Activated CD4-positive, alpha-beta memory T cell treated with anti-CD3 and anti-CD28 coated beads for 36 hours (primary cell): Measurements from ENCODE around the gene MAGOHB. TPM values are rescaled to one million over a fixed set of nuclear protein-coding genes. Genes with fewer than 3 reads are reported as not detected.
A peak's percentile ranks its signal among the peaks of the same experiment; 100 is the strongest.

Source experiments
- CTCF ChIA-PET: fragments of 350-600 bp; sonication (Branson Sonifier 250); formaldehyde crosslinking; loops from one replicate; lab custom pipeline; 2021; ENCODE audit warnings: antibody characterized with exemption, inconsistent platforms; lab: Charles Lee
- POLR2A ChIA-PET: fragments of 350-600 bp; sonication (Branson Sonifier 250); formaldehyde crosslinking; loops from one replicate; lab custom pipeline; 2021; ENCODE audit warnings: antibody characterized with exemption; lab: Charles Lee
- DNase-seq: peaks from one replicate; pipeline ENCODE4 v3.0.0-alpha.2; 2020
- H3K27ac Mint-ChIP-seq: one replicate; pipeline ENCODE4 v1.8.0; 2021; ENCODE audit warnings: mixed read lengths
- H3K27me3 Mint-ChIP-seq: one replicate; pipeline ENCODE4 v1.8.0; 2021; ENCODE audit warnings: mixed read lengths
- H3K36me3 Mint-ChIP-seq: one replicate; pipeline ENCODE4 v1.8.0; 2021; ENCODE audit warnings: mixed read lengths
- H3K4me1 Mint-ChIP-seq: one replicate; pipeline ENCODE4 v1.8.0; 2021; ENCODE audit warnings: low read depth, mixed read lengths
- H3K4me3 Mint-ChIP-seq: one replicate; pipeline ENCODE4 v1.8.0; 2021; ENCODE audit warnings: mild to moderate bottlenecking, mixed read lengths
- H3K9me3 Mint-ChIP-seq: one replicate; pipeline ENCODE4 v1.8.0; 2021; ENCODE audit warnings: mixed read lengths
- intact Hi-C: fragments of 100-400 bp; cut with micrococcal nuclease; formaldehyde crosslinking; loops from one replicate; pipeline ENCODE4 v1.15.1; 2023
- total RNA-seq, 2 experiments: library from RNA; stranded (reverse); gene quantifications; one replicate each; pipeline ENCODE4 v1.2.3, GENCODE V29; 2021

The MAGOHB gene
- total RNA-seq, 2 experiments from 2014 or later: 66.2 to 69.1 TPM

- H3K27me3 Mint-ChIP-seq: peaks cover 4% of the 10 kb centered on the region
- POLR2A ChIA-PET: no interaction called here
- no peaks in the 10 kb centered on the region for H3K9me3 Mint-ChIP-seq
- no peak for DNase-seq
- CTCF ChIA-PET: no interaction called here
- intact Hi-C loops: no loop called here
- H3K4me3 Mint-ChIP-seq: no peak overlapping the region
- H3K36me3 Mint-ChIP-seq: no peaks in the 10 kb centered on the region
- H3K4me1 Mint-ChIP-seq: no peaks in the 10 kb centered on the region
- no peak overlapping the region for H3K27ac Mint-ChIP-seq
These were observed 20.1 kb upstream of the MAGOHB start for GRCh38 chr12:10633541-10633940.

GRCh38 chr12:10632226-10632625 is 18.8 kb upstream of the MAGOHB start:
- Mint-ChIP-seq H3K9me3 (no peaks in the 10 kb centered on the region), H3K27me3 (peaks cover 8% of the 10 kb centered on the region), H3K4me3 (no peak overlapping the region), H3K27ac (no peak overlapping the region), H3K4me1 (no peaks in the 10 kb centered on the region), H3K36me3 (no peaks in the 10 kb centered on the region)
- POLR2A ChIA-PET: no interaction called here
- intact Hi-C loops: no loop called here
- CTCF ChIA-PET: no interaction called here
- DNase-seq: no peak

- Mint-ChIP-seq H3K4me1 (no peaks in the 10 kb centered on the region), H3K4me3 (no peak overlapping the region), H3K36me3 (no peaks in the 10 kb centered on the region), H3K27ac (no peak overlapping the region), H3K27me3 (peaks cover 34% of the 10 kb centered on the region), H3K9me3 (no peaks in the 10 kb centered on the region)
- ChIA-PET POLR2A (no interaction called here), CTCF (no interaction called here)
- no peak for DNase-seq
- intact Hi-C loops: no loop called here
These were observed 11.2 kb upstream of the MAGOHB start for GRCh38 chr12:10624605-10625004.

GRCh38 chr12:10623131-10623530 is 9.7 kb upstream of the MAGOHB start:
- CTCF ChIA-PET: no interaction called here
- POLR2A ChIA-PET: no interaction called here
- no peaks in the 10 kb centered on the region for H3K9me3 Mint-ChIP-seq

GRCh38 chr12:10621278-10621677 is 7.9 kb upstream of the MAGOHB start:
- Mint-ChIP-seq H3K9me3 (no peaks in the 10 kb centered on the region), H3K36me3 (no peaks in the 10 kb centered on the region), H3K27ac (no peak overlapping the region), H3K27me3 (peaks cover 33% of the 10 kb centered on the region), H3K4me1 (no peaks in the 10 kb centered on the region), H3K4me3 (no peak overlapping the region)
- intact Hi-C loops: no loop called here
- CTCF ChIA-PET: no interaction called here
- POLR2A ChIA-PET: no interaction called here
- no peak for DNase-seq

More at GRCh38 chr12:10623131-10623530, 9.7 kb upstream of the MAGOHB start:
- H3K27me3 Mint-ChIP-seq: peaks cover 36% of the 10 kb centered on the region
- H3K4me1 Mint-ChIP-seq: no peaks in the 10 kb centered on the region
- no peak overlapping the region for H3K4me3 Mint-ChIP-seq
- no peak for DNase-seq
- no peak overlapping the region for H3K27ac Mint-ChIP-seq
- intact Hi-C loops: no loop called here
- H3K36me3 Mint-ChIP-seq: no peaks in the 10 kb centered on the region

GRCh38 chr12:10620078-10620779 is 6.8 kb upstream of the MAGOHB start:
- DNase-seq: no peak
- ChIA-PET POLR2A (no interaction called here), CTCF (no interaction called here)
- peaks cover 31% of the 10 kb centered on the region for H3K27me3 Mint-ChIP-seq
- H3K4me1 Mint-ChIP-seq: peaks cover under 1% of the 10 kb centered on the region
- H3K36me3 Mint-ChIP-seq: no peaks in the 10 kb centered on the region
- no peak overlapping the region for H3K4me3 Mint-ChIP-seq
- H3K27ac Mint-ChIP-seq: no peak overlapping the region
- intact Hi-C loops: no loop called here
- H3K9me3 Mint-ChIP-seq: no peaks in the 10 kb centered on the region

- Mint-ChIP-seq H3K27ac (no peak overlapping the region), H3K4me1 (peaks cover 8% of the 10 kb centered on the region), H3K36me3 (peaks cover under 1% of the 10 kb centered on the region), H3K9me3 (no peaks in the 10 kb centered on the region), H3K27me3 (peaks cover 25% of the 10 kb centered on the region), H3K4me3 (no peak overlapping the region)
- POLR2A ChIA-PET: no interaction called here
- no peak for DNase-seq
- CTCF ChIA-PET: interaction anchor here (1.3 kb wide), 1 partner anchor 465 kb away, joined by 3 read pairs; no protein-coding TSS in a partner anchor
- intact Hi-C loops: loop anchor here (10.0 kb wide), 2 partner anchors 754 to 864 kb away; partner anchors contain the start of gene CLEC2B
These were observed 5.1 kb upstream of the MAGOHB start for GRCh38 chr12:10618338-10618987.

- intact Hi-C loops: loop anchor here (10.0 kb wide), 2 partner anchors 753 to 863 kb away; partner anchors contain the start of gene CLEC2B
- CTCF ChIA-PET: interaction anchor here (1.3 kb wide), 1 partner anchor 464 kb away, joined by 3 read pairs; no protein-coding TSS in a partner anchor
- no peak for DNase-seq
- Mint-ChIP-seq H3K27me3 (peaks cover 28% of the 10 kb centered on the region), H3K4me3 (no peak overlapping the region), H3K27ac (no peak overlapping the region), H3K9me3 (no peaks in the 10 kb centered on the region), H3K36me3 (peaks cover 4% of the 10 kb centered on the region), H3K4me1 (peaks cover 11% of the 10 kb centered on the region)
- POLR2A ChIA-PET: no interaction called here
These were observed 4.5 kb upstream of the MAGOHB start for GRCh38 chr12:10617863-10618262.

- ChIA-PET POLR2A (no interaction called here), CTCF (no interaction called here)
- Mint-ChIP-seq H3K27me3 (peaks cover 23% of the 10 kb centered on the region), H3K4me1 (peaks cover 31% of the 10 kb centered on the region), H3K36me3 (peaks cover 14% of the 10 kb centered on the region), H3K4me3 (no peak overlapping the region), H3K9me3 (no peaks in the 10 kb centered on the region), H3K27ac (no peak overlapping the region)
- intact Hi-C loops: loop anchor here (10.0 kb wide), 2 partner anchors 751 to 861 kb away; partner anchors contain the start of gene CLEC2B
- no peak for DNase-seq
These were observed 2.1 kb upstream of the MAGOHB start for GRCh38 chr12:10615532-10615931.

GRCh38 chr12:10614056-10614370 is 604 bp upstream of the MAGOHB start:
- H3K9me3 Mint-ChIP-seq: no peaks in the 10 kb centered on the region
- H3K27ac Mint-ChIP-seq: peak overlapping the region; percentile 99
- ChIA-PET POLR2A (interaction anchor here (0.6 to 0.7 kb wide), 2 partner anchors 401 to 477 kb away, joined by 4 read pairs; partner anchors contain the start of gene GABARAPL1), CTCF (interaction anchor here (1.6 to 2.5 kb wide), 2 partner anchors 53 to 136 kb away, joined by 5 to 12 read pairs; no protein-coding TSS in a partner anchor)
- DNase-seq: no peak
- H3K36me3 Mint-ChIP-seq: peaks cover 25% of the 10 kb centered on the region
- H3K4me3 Mint-ChIP-seq: peak overlapping the region; percentile 98
- H3K4me1 Mint-ChIP-seq: peaks cover 34% of the 10 kb centered on the region
- intact Hi-C loops: loop anchor here (5.0 to 10.0 kb wide), 3 partner anchors 558 to 859 kb away; partner anchors contain the start of genes CLEC2B and SMIM10L1
- peaks cover 8% of the 10 kb centered on the region for H3K27me3 Mint-ChIP-seq

- CTCF ChIA-PET: interaction anchor here (1.2 to 2.5 kb wide), 3 partner anchors 52 to 248 kb away, joined by 3 to 12 read pairs (median 5); no protein-coding TSS in a partner anchor
- intact Hi-C loops: loop anchor here (1.0 to 10.0 kb wide), 7 partner anchors 61 to 858 kb away; partner anchors contain the start of genes CLEC2B, GABARAPL1, SMIM10L1 and STYK1
These were observed 443 bp downstream of the MAGOHB start for GRCh38 chr12:10612984-10613348.

GRCh38 chr12:10612110-10612509 is 1.3 kb downstream of the MAGOHB start:
- ChIA-PET POLR2A (no interaction called here), CTCF (interaction anchor here (1.2 to 1.3 kb wide), 2 partner anchors 9 to 247 kb away, joined by 3 to 4 read pairs; no protein-coding TSS in a partner anchor)
- Mint-ChIP-seq H3K4me3 (peak overlapping the region; percentile 98), H3K4me1 (peaks cover 34% of the 10 kb centered on the region), H3K27ac (peak overlapping the region; percentile 99), H3K27me3 (peaks cover 5% of the 10 kb centered on the region), H3K36me3 (peaks cover 39% of the 10 kb centered on the region), H3K9me3 (no peaks in the 10 kb centered on the region)
- DNase-seq: no peak
- intact Hi-C loops: loop anchor here (2.0 to 10.0 kb wide), 5 partner anchors 71 to 857 kb away; partner anchors contain the start of genes CLEC2B, SMIM10L1 and YBX3

More at GRCh38 chr12:10612984-10613348, 443 bp downstream of the MAGOHB start:
- DNase-seq: no peak
- Mint-ChIP-seq H3K9me3 (no peaks in the 10 kb centered on the region), H3K27ac (peak overlapping the region; percentile 99), H3K4me1 (peaks cover 34% of the 10 kb centered on the region), H3K27me3 (peaks cover 7% of the 10 kb centered on the region), H3K36me3 (peaks cover 31% of the 10 kb centered on the region), H3K4me3 (peak overlapping the region; percentile 98)
- POLR2A ChIA-PET: interaction anchor here (1.2 kb wide), 1 partner anchor 559 kb away, joined by 3 read pairs; the partner anchor contains the start of gene SMIM10L1
